Fibroblast of gingiva (primary cell): ENCODE data around the gene HOXD12.

Experiments used
- DNase-seq: peaks from one replicate; pipeline ENCODE4 v3.0.0-alpha.2; 2011; ENCODE audit warnings: low read depth

HOXD12 gene

GRCh38 chr2:176147800-176148496 lies 48.4 kb downstream of the HOXD12 start:
- no peak for DNase-seq

DNA sequence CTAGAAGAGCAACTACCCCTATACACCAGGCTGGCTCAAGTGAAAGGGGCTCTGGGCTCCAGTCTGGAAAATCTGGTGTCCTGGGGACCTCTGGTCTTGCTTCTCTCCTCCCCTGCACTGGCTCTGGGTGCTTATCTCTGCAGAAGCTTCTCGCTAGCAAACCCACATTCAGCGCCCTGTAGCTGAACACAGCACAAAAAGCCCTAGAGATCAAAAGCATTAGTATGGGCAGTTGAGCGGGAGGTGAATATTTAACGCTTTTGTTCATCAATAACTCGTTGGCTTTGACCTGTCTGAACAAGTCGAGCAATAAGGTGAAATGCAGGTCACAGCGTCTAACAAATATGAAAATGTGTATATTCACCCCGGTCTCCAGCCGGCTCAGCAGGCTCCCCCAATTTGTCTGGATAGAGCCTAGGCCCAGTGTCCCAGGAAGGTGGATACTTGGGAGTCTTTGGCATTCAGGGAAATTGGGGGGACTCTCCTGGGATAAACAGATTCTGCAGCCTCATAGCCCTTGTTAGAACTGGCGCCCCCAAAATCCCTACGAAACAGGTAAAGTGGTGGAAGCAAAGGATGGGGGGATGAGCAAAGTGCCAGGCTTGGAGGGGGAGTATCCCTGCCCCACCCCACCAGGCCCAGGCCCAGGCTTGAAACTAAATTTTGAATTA lies 49.3 kb downstream of the HOXD12 start:
- no peak for DNase-seq

DNA sequence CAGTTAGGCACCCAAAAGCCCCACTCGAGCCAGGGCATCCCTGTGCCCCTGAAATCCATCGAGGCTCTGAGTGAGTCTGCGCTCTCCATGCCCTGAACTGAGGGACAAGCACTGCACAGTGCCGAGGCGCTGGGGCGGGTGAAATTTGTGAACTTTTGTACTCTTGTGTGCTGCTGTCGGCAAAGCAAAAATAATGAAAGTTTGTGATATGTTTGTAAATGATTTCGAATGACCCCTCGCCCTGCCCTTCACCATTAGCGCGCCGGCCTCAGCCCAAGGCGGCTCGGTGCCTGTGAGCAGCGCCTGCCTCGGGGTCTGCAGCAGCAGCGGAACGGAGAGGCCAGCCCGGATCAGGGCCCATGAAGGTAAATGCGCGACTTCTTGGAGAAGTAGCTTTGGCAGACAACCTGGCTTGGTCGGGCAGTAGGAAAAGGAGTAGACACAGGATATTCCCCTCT lies 49.9 kb downstream of the HOXD12 start:
- no peak for DNase-seq

- DNase-seq: no peak
Measured at GRCh38 chr2:176149939-176150583, 50.5 kb downstream of the HOXD12 start.

- no peak for DNase-seq
Measured at GRCh38 chr2:176150584-176151441, 51.2 kb downstream of the HOXD12 start.

DNA sequence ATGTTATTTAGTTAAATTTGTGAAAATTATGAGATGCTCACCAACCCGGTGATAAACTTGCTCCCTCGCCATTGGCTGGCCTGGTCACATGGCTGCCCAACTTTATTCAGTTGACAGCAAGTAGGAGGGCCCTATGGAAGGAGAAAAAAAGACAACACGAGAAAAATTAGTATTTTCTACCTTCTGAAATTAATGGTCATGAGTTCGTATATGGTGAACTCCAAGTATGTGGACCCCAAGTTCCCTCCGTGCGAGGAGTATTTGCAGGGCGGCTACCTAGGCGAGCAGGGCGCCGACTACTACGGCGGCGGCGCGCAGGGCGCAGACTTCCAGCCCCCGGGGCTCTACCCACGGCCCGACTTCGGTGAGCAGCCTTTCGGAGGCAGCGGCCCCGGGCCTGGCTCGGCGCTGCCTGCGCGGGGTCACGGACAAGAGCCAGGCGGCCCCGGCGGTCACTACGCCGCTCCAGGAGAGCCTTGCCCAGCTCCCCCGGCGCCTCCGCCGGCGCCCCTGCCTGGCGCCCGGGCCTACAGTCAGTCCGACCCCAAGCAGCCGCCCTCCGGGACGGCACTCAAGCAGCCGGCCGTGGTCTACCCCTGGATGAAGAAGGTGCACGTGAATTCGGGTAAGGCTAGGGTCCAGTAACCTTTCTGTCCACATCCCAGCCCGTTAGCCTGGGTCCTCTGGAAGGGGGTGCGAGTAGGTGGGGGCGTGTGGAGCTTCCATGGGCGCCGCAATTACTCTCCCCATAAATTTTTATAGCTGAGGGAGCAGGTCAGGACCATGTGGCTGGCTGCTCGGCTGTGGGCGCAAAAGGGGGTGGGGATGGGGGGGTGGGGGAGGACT lies 52.1 kb downstream of the HOXD12 start, which contains the start of gene HOXD4:
Gene HOXD4 (plus strand): TSS at position 109 of the 846 bp plus-strand sequence. CDS start 84 bp downstream, at position 193.
- no peak for DNase-seq
